Osteoblast (primary cell): ENCODE results near the gene RECQL5. TPM values are rescaled to one million over a fixed set of nuclear protein-coding genes. Genes with fewer than 3 reads are reported as not detected.

Experiments used
- DNase-seq: peaks from one replicate; pipeline ENCODE4 v3.0.0; 2011; ENCODE audit warnings: low spot score, mixed read lengths; ENCODE audit not compliant: insufficient read length; ENCODE audit errors: missing footprints
- H2AFZ ChIP-seq: 2 replicates; pipeline ENCODE4 v1.6.0; 2011; ENCODE audit warnings: mild to moderate bottlenecking, low read length
- H3K27ac ChIP-seq: 2 replicates; pipeline ENCODE4 v1.5.1; 2011; ENCODE audit warnings: mild to moderate bottlenecking, low read depth, low read length, moderate library complexity
- H3K27me3 ChIP-seq: 2 replicates; pipeline ENCODE4 v1.6.0; 2012; ENCODE audit warnings: mild to moderate bottlenecking, control low read depth, inconsistent platforms, low read length, moderate library complexity; ENCODE audit not compliant: insufficient read depth
- H3K36me3 ChIP-seq: 2 replicates; pipeline ENCODE4 v1.5.1; 2011; ENCODE audit warnings: mild to moderate bottlenecking, low read length, control low read depth, moderate library complexity; ENCODE audit not compliant: insufficient read depth
- H3K4me1 ChIP-seq: 2 replicates; pipeline ENCODE4 v1.5.1; 2011; ENCODE audit warnings: mild to moderate bottlenecking, low read length, control low read depth, moderate library complexity; ENCODE audit not compliant: insufficient read depth
- H3K4me2 ChIP-seq: 2 replicates; pipeline ENCODE4 v1.6.0; 2011; ENCODE audit warnings: mild to moderate bottlenecking, low read length; ENCODE audit not compliant: insufficient read depth
- H3K4me3 ChIP-seq: fragments of 200-600 bp; sonication (generic); 3 replicates; pipeline ENCODE4 v1.5.1; 2012; ENCODE audit warnings: mild to moderate bottlenecking, low read length, inconsistent platforms; ENCODE audit not compliant: insufficient read depth
- H3K79me2 ChIP-seq: 2 replicates; pipeline ENCODE4 v1.6.0; 2012; ENCODE audit warnings: mild to moderate bottlenecking, low read length, control low read depth, inconsistent platforms; ENCODE audit not compliant: insufficient read depth
- H3K9me3 ChIP-seq: 2 replicates; pipeline ENCODE4 v1.5.1; 2011; ENCODE audit warnings: low read depth, low read length, control low read depth
- H4K20me1 ChIP-seq: 2 replicates; pipeline ENCODE4 v1.6.0; 2012; ENCODE audit warnings: mild to moderate bottlenecking, low read length, control low read depth; ENCODE audit not compliant: insufficient read depth
- CTCF ChIP-seq: IDR thresholded peaks from 2 replicates; pipeline ENCODE4 v1.5.1; 2011; ENCODE audit warnings: mild to moderate bottlenecking, low read depth, low read length, moderate library complexity; ENCODE audit errors: extremely low read depth
- total RNA-seq: library from RNA; depleted of rRNA; stranded (reverse); fragments of >200 nt; gene quantifications from 2 replicates; pipeline ENCODE4 v1.2.3, GENCODE V29; 2012

RECQL5 gene
- total RNA-seq, 1 donor, result 17.7 TPM

GRCh38 chr17:75667825-75668224 is 871 bp upstream of the RECQL5 start:
- Histone ChIP-seq H3K4me2 (peak overlapping the region; percentile 94), H3K9me3 (no peaks in the 10 kb centered on the region), H3K36me3 (peaks cover 39% of the 10 kb centered on the region), H3K4me3 (peak overlapping the region; percentile 96), H3K27ac (peak overlapping the region; percentile 94), H4K20me1 (peaks cover 11% of the 10 kb centered on the region), H2AFZ (peak overlapping the region; percentile 96), H3K4me1 (peaks cover 20% of the 10 kb centered on the region), H3K79me2 (peaks cover 71% of the 10 kb centered on the region), H3K27me3 (no peaks in the 10 kb centered on the region)
- DNase-seq, result no peak
- no peak for TF ChIP-seq CTCF

GRCh38 chr17:75665981-75666380 is 973 bp downstream of the RECQL5 start:
- Histone ChIP-seq H3K79me2 (peaks cover 52% of the 10 kb centered on the region), H3K36me3 (peaks cover 33% of the 10 kb centered on the region), H3K27me3 (no peaks in the 10 kb centered on the region), H3K27ac (peak overlapping the region; percentile 94), H3K4me1 (peaks cover 20% of the 10 kb centered on the region), H3K4me2 (peak overlapping the region; percentile 94), H3K4me3 (peak overlapping the region; percentile 96), H4K20me1 (peaks cover 9% of the 10 kb centered on the region), H3K9me3 (no peaks in the 10 kb centered on the region), H2AFZ (no peak overlapping the region)
- DNase-seq, result no peak
- no peak for TF ChIP-seq CTCF

GRCh38 chr17:75664099-75664549 is 2.8 kb downstream of the RECQL5 start:
- H3K4me2 ChIP-seq, result no peak overlapping the region
- TF ChIP-seq CTCF, result no peak

GRCh38 chr17:75662511-75662910 is 4.4 kb downstream of the RECQL5 start:
- no peak overlapping the region for H3K27ac ChIP-seq
- H2AFZ ChIP-seq, result no peak overlapping the region
- H3K9me3 ChIP-seq, result no peaks in the 10 kb centered on the region
- no peaks in the 10 kb centered on the region for H4K20me1 ChIP-seq
- peaks cover 18% of the 10 kb centered on the region for H3K79me2 ChIP-seq
- DNase-seq, result no peak
- no peaks in the 10 kb centered on the region for H3K27me3 ChIP-seq
- H3K4me2 ChIP-seq, result no peak overlapping the region
- H3K4me3 ChIP-seq, result no peak overlapping the region
- no peak for TF ChIP-seq CTCF
- peaks cover 11% of the 10 kb centered on the region for H3K4me1 ChIP-seq
- peaks cover 27% of the 10 kb centered on the region for H3K36me3 ChIP-seq

More at GRCh38 chr17:75664099-75664549, 2.8 kb downstream of the RECQL5 start:
- no peak for DNase-seq
- Histone ChIP-seq H3K27me3 (no peaks in the 10 kb centered on the region), H3K36me3 (peaks cover 30% of the 10 kb centered on the region), H2AFZ (no peak overlapping the region), H3K4me1 (peaks cover 20% of the 10 kb centered on the region), H3K79me2 (peaks cover 34% of the 10 kb centered on the region), H3K4me3 (no peak overlapping the region), H3K27ac (no peak overlapping the region), H4K20me1 (peaks cover 5% of the 10 kb centered on the region), H3K9me3 (no peaks in the 10 kb centered on the region)
